ENCODE results near the gene KCTD17. TPM values are rescaled to one million over a fixed set of nuclear protein-coding genes. Genes with fewer than 3 reads are reported as not detected.

The KCTD17 gene
- total RNA-seq, 3 donors from 2014 or later = 33.8 to 39.6 (median 34.3) TPM

DNA sequence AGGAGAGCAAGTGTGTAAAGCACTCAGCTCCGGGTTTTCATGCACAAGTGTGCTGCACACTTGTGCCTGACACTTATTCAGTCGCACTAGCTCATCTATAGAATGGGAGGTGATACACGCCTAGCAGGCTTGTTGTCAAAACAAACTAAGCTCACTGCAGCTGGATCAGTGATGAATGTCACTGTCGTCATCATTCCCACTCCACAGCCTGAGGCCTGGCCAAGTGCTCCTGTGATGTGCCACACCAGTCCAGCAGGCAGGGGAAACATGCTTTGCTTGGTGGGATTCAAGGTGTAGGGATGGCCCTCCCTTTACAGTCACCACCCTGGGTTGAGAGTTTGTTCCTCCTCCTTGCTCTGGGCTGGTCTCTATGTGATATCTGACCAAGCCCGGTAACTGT, 25.2 kb upstream of the KCTD17 start:
- Mint-ChIP-seq H3K27me3 (ENCODE audit: low read depth) (peaks cover 7% of the 10 kb centered on the region), H3K9me3 (no peaks in the 10 kb centered on the region), H3K4me3 (no peak overlapping the region), H3K4me1 (ENCODE audit: low read depth) (peaks cover 4% of the 10 kb centered on the region), H3K36me3 (ENCODE audit: insufficient read depth) (no peaks in the 10 kb centered on the region)
- ATAC-seq (no peak), DNase-seq (no peak)

- Mint-ChIP-seq H3K36me3 (ENCODE audit: insufficient read depth) (no peaks in the 10 kb centered on the region), H3K9me3 (no peaks in the 10 kb centered on the region), H3K4me1 (ENCODE audit: low read depth) (no peaks in the 10 kb centered on the region), H3K4me3 (no peak overlapping the region), H3K27me3 (ENCODE audit: low read depth) (peaks cover 2% of the 10 kb centered on the region)
- no peak for ATAC-seq
- DNase-seq = no peak
Measured at GRCh38 chr22:37027556-37027955, 24.0 kb upstream of the KCTD17 start.

DNA sequence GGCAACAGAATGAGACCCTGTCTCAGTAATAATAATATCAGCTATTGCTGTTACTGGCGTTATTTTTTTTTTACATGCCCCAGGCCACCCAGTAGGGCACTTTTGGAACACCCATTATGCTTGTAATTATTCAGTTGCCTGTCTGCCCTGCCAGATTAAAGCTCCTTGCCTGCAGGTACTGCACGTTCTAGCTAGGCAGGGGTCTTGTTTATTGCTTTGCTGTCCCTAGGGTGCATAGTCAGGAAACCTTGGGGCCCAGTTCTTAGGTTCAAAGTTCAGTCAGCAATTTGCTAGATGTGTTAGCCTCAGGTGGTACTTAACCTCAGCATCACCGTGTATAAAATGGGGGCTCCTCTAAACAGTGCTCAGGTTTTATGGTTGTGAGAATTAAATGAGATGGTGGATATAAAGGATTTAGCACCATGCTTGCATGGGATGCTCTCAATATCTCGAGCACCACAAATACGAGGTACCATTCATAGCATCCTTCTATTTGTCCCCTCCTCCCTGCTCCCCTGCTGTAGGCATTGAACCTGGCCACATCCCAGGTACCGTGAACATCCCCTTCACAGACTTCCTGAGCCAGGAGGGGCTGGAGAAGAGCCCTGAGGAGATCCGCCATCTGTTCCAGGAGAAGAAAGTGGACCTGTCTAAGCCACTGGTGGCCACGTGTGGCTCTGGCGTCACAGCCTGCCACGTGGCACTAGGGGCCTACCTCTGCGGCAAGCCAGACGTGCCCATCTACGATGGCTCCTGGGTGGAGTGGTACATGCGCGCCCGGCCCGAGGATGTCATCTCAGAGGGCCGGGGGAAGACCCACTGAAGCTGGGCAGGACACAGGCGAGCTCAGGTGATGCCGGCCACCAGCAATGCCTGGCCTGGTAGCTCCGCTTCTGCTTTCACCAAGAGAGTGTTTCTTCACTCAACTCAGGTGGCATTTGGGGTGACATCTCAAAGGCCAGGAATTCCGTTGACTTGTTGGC, 22.6 kb upstream of the KCTD17 start:
- no peak for DNase-seq
- Mint-ChIP-seq H3K4me1 (ENCODE audit: low read depth) (no peaks in the 10 kb centered on the region), H3K27me3 (ENCODE audit: low read depth) (peaks cover 2% of the 10 kb centered on the region), H3K36me3 (ENCODE audit: insufficient read depth) (no peaks in the 10 kb centered on the region), H3K9me3 (no peaks in the 10 kb centered on the region), H3K4me3 (no peak overlapping the region)
- no peak for ATAC-seq

- Mint-ChIP-seq H3K27me3 (ENCODE audit: low read depth) (peaks cover 10% of the 10 kb centered on the region), H3K4me3 (no peak overlapping the region), H3K4me1 (ENCODE audit: low read depth) (no peaks in the 10 kb centered on the region), H3K36me3 (ENCODE audit: insufficient read depth) (no peaks in the 10 kb centered on the region), H3K9me3 (no peaks in the 10 kb centered on the region)
- ATAC-seq (no peak), DNase-seq (no peak)
Measured at GRCh38 chr22:37030560-37031281, 20.8 kb upstream of the KCTD17 start.

DNA sequence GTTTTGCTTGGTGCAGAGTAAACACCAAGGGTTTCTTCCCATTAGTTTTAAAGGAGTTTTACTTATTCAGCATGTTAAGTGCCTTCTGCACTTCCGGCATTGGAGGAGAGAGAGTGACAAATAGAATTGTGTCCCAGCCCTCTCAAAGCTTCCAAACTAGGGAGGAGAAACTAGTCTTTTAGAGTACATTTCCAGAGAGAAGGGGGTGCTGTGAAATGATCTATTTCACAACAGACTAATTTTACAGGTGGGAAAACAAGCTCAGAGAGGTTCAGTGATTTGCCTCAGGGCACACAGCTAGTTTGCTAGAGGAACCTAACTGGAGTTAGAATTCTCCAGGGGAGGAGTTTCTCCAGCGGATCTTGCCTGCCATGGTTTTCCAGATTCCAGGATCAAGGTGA, 19.4 kb upstream of the KCTD17 start:
- Mint-ChIP-seq H3K4me3 (no peak overlapping the region), H3K9me3 (no peaks in the 10 kb centered on the region), H3K4me1 (ENCODE audit: low read depth) (no peaks in the 10 kb centered on the region), H3K27me3 (ENCODE audit: low read depth) (peaks cover 12% of the 10 kb centered on the region), H3K36me3 (ENCODE audit: insufficient read depth) (no peaks in the 10 kb centered on the region)
- no peak for DNase-seq
- no peak for ATAC-seq

DNA sequence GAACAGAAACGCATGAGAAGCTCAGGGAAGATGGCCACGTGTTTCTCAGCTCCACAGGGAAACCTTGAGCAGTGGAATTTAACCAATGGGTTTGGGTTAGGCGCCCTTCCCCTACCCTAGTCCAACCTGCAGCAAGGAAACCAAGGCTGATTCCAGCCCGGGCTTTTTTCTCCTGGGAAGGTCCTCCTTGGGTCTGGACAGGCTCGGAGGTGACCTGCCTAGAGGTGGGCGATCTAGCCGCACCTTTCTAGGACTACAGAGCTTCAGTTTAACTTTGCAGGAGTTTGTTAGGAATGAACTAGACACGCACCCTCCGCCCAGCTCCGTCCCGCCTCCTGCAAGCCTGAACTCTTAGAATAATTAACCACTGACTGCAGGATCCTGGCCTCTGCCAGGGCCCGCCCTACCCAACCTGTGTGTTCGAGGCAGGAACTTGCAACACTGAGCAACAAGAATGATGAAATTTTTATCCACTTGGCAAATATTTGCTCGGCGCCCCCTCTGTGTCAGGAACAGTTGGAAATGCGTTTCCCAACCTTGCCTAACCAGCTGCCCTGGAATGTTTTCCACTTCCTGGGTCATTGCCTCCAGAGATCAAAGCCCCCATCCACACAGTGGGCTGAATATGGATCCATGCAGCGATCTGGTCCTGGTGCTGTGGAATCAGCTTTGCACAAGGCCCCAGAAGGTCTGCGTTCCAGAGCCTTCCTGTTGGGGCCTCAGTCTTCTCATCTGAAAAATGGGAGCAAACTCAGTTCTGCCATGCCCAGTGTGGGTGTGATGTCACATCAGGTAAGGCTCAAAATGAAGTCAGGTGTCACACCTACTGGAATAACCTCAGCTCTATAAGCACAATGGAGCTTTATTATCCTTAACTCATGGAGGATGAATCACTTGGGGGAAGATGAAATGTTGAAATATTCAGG, 18.7 kb upstream of the KCTD17 start:
- H3K4me3 Mint-ChIP-seq = no peak overlapping the region
- no peak for ATAC-seq
- peaks cover 16% of the 10 kb centered on the region for H3K27me3 Mint-ChIP-seq (ENCODE audit: low read depth)
- no peak for DNase-seq
- no peaks in the 10 kb centered on the region for H3K4me1 Mint-ChIP-seq (ENCODE audit: low read depth)
- no peaks in the 10 kb centered on the region for H3K36me3 Mint-ChIP-seq (ENCODE audit: insufficient read depth)
- no peaks in the 10 kb centered on the region for H3K9me3 Mint-ChIP-seq

- Mint-ChIP-seq H3K4me1 (ENCODE audit: low read depth) (no peaks in the 10 kb centered on the region), H3K4me3 (no peak overlapping the region), H3K36me3 (ENCODE audit: insufficient read depth) (no peaks in the 10 kb centered on the region), H3K27me3 (ENCODE audit: low read depth) (peaks cover 16% of the 10 kb centered on the region), H3K9me3 (no peaks in the 10 kb centered on the region)
- DNase-seq (no peak), ATAC-seq (no peak)
Measured at GRCh38 chr22:37033605-37034430, 17.7 kb upstream of the KCTD17 start.

- no peak overlapping the region for H3K4me3 Mint-ChIP-seq
- no peaks in the 10 kb centered on the region for H3K4me1 Mint-ChIP-seq (ENCODE audit: low read depth)
- H3K36me3 Mint-ChIP-seq (ENCODE audit: insufficient read depth) = no peaks in the 10 kb centered on the region
- no peaks in the 10 kb centered on the region for H3K9me3 Mint-ChIP-seq
- DNase-seq (no peak), ATAC-seq (no peak)
- H3K27me3 Mint-ChIP-seq (ENCODE audit: low read depth) = peaks cover 18% of the 10 kb centered on the region
Measured at GRCh38 chr22:37036655-37037377, 14.7 kb upstream of the KCTD17 start.

DNA sequence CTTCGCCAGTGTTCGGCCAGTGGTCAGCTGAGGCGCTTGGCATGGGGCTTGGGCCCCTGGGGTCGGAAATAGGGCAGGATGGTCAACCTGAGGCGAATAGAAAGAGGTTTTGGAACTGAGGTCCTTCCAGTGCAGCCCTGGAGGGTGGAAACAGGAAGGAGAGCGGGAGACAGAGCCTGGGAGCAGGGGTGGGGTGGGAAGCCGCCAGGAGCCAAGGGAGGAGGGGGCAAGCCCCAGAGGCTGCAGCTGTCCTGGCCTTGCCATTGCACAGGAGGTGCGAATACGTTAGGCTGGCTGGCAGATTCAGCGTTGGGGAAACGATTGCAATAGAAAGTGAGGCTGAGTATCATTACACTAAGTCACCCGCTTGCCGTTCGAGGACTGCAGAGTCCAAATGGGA, 13.9 kb upstream of the KCTD17 start:
- no peaks in the 10 kb centered on the region for H3K4me1 Mint-ChIP-seq (ENCODE audit: low read depth)
- H3K36me3 Mint-ChIP-seq (ENCODE audit: insufficient read depth) = no peaks in the 10 kb centered on the region
- no peaks in the 10 kb centered on the region for H3K9me3 Mint-ChIP-seq
- H3K4me3 Mint-ChIP-seq = no peak overlapping the region
- peaks cover 18% of the 10 kb centered on the region for H3K27me3 Mint-ChIP-seq (ENCODE audit: low read depth)
- DNase-seq (no peak), ATAC-seq (no peak)

DNA sequence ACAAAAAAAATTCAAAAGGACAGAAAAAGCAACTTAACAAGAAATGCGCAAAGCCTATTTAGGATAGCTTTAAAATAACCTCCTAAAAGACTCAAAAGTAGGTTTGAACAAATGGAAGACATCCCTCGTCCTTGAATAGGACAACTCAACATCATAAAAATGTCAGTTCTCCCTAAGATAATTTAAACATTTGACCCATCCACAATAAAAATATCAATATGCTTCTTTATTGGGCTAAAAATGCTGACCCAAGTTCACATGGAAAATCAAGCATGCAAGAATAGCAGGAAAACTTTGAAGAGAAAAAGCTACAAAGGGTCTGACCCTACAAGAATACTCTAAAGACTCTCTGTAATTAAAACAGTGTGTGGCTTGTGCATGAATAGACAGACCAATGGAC, 12.1 kb upstream of the KCTD17 start:
- Mint-ChIP-seq H3K27me3 (ENCODE audit: low read depth) (peaks cover 18% of the 10 kb centered on the region), H3K9me3 (no peaks in the 10 kb centered on the region), H3K4me1 (ENCODE audit: low read depth) (no peaks in the 10 kb centered on the region), H3K36me3 (ENCODE audit: insufficient read depth) (no peaks in the 10 kb centered on the region), H3K4me3 (no peak overlapping the region)
- DNase-seq (no peak), ATAC-seq (no peak)

GRCh38 chr22:37043209-37043827, 8.2 kb upstream of the KCTD17 start:
- DNase-seq (no peak), ATAC-seq (no peak)
- Mint-ChIP-seq H3K9me3 (no peaks in the 10 kb centered on the region), H3K4me1 (ENCODE audit: low read depth) (peaks cover 7% of the 10 kb centered on the region), H3K4me3 (no peak overlapping the region), H3K36me3 (ENCODE audit: insufficient read depth) (no peaks in the 10 kb centered on the region), H3K27me3 (ENCODE audit: low read depth) (peaks cover 2% of the 10 kb centered on the region)

- DNase-seq (peak; percentile 17), ATAC-seq (peak; percentile 58 to 76)
- H3K4me1 Mint-ChIP-seq (ENCODE audit: low read depth) = peaks cover 7% of the 10 kb centered on the region
- no peaks in the 10 kb centered on the region for H3K9me3 Mint-ChIP-seq
- no peak overlapping the region for H3K4me3 Mint-ChIP-seq
- peaks cover 2% of the 10 kb centered on the region for H3K27me3 Mint-ChIP-seq (ENCODE audit: low read depth)
- no peaks in the 10 kb centered on the region for H3K36me3 Mint-ChIP-seq (ENCODE audit: insufficient read depth)
Measured at GRCh38 chr22:37043828-37044538, 7.6 kb upstream of the KCTD17 start.

Data from activated T-cell treated with anti-CD3 and anti-CD28 coated beads, Interleukin-2, amount 50 U/mL, for 4 hours (primary cell).